Measurements from ENCODE around the gene ZNF865. TPM values are rescaled to one million over a fixed set of nuclear protein-coding genes. Genes with fewer than 3 reads are reported as not detected.

The ZNF865 gene
- total RNA-seq, 2 donors from 2014 or later = 11.2 to 11.4 TPM

DNA sequence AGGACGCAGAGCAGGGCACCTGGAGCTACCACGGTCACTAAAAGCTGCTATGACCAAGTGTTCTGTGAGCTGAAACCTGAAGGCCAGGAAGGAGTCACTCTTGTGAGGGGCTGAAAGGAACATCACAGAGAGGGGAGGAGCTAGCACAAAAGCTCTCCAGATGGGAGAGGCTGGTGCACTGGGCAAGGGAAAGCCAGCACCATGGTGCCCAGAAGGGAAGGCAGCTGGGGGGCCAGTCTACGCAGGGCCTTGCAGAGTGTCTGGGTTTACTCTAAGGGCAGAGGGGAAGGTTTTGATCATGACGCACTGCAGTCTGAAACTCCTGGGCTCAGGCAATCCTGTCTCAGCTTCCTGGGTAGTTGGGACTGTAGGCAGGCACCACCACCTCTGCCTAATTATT is 31.3 kb downstream of the ZNF865 start:
- Histone ChIP-seq H3K36me3 (no peaks in the 10 kb centered on the region), H3K27ac (no peak overlapping the region), H3K9me3 (no peaks in the 10 kb centered on the region), H3K4me1 (peaks cover 0 to 52% of the 10 kb centered on the region in 2 donors), H3K4me3 (no peak overlapping the region), H3K27me3 (no peaks in the 10 kb centered on the region)
- no peak for DNase-seq (ENCODE audit: low spot score)
- TF ChIP-seq CTCF (IDR thresholded peaks at IDR 0.05) = no peak

DNA sequence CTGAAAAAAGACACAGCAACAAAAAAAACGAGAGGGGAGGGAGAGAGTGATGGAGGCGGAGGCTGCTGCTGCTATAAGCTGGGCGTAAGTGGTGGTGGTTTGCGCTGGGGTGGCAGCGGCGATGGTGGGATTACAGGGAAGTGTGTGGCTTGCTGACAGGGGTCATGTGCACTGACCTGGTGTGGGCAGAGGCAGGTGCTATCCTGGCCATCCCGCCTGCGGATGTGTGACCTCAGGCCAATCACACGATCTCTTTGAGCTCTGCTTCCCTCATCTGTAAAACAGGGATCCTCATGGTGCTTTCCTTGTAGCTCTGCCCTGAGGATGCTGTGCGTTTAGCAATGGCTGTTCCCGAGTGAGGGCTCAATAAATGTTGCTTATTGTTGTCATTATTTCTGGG is 32.1 kb downstream of the ZNF865 start:
- H3K9me3 ChIP-seq = no peaks in the 10 kb centered on the region
- H3K4me3 ChIP-seq = no peak overlapping the region
- H3K27me3 ChIP-seq = no peaks in the 10 kb centered on the region
- H3K4me1 ChIP-seq = peaks cover 0 to 61% of the 10 kb centered on the region in 2 donors
- DNase-seq (ENCODE audit: low spot score) = no peak
- H3K27ac ChIP-seq = no peak overlapping the region
- H3K36me3 ChIP-seq = no peaks in the 10 kb centered on the region
- no peak for TF ChIP-seq CTCF (IDR thresholded peaks at IDR 0.05)

GRCh38 chr19:55638864-55639359 is 33.5 kb downstream of the ZNF865 start:
- H3K27me3 ChIP-seq = no peaks in the 10 kb centered on the region
- no peak overlapping the region for H3K4me3 ChIP-seq
- no peaks in the 10 kb centered on the region for H3K36me3 ChIP-seq
- H3K4me1 ChIP-seq = peaks cover 0 to 70% of the 10 kb centered on the region in 2 donors
- DNase-seq (ENCODE audit: low spot score) = no peak
- no peaks in the 10 kb centered on the region for H3K9me3 ChIP-seq
- TF ChIP-seq CTCF (IDR thresholded peaks at IDR 0.05) = peak in 1 of 2 donors; percentile 29
- H3K27ac ChIP-seq = no peak overlapping the region

DNA sequence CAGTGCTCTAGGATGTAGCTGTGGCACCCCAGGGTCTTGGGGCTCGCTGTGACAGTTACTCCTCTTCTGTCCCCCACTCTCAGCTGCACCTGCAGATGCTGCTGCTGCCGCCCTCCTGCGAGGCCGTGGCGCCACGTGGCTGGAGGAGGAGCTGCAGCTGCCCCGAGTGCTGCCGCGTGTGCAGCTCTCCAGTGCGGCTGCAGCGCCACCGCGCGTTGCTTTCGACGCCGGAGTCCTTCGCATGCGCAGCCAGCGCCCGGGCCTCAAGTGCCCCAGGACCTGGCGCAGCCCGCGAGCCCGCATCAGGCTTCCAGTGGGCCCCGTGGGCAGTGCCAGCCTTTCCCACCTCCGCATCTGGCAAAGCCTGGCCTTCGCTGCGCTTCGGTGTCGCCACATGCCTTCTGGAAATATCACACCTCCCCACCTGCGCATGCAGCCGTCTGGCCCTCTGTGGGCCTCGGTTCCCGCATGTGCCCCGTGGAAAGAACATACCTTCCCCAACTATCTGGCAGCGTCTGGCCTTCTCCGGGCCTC is 34.7 kb downstream of the ZNF865 start:
- H3K9me3 ChIP-seq = no peaks in the 10 kb centered on the region
- H3K27me3 ChIP-seq = no peaks in the 10 kb centered on the region
- H3K4me1 ChIP-seq = peaks cover 0 to 78% of the 10 kb centered on the region in 2 donors
- H3K4me3 ChIP-seq = peak overlapping the region; percentile 85 to 97
- TF ChIP-seq CTCF (IDR thresholded peaks at IDR 0.05) = peak in 1 of 2 donors; percentile 66
- H3K27ac ChIP-seq = peak overlapping the region; percentile 94 to 97
- DNase-seq (ENCODE audit: low spot score) = no peak
- peaks cover 4% of the 10 kb centered on the region for H3K36me3 ChIP-seq

GRCh38 chr19:55640577-55641425 is 35.4 kb downstream of the ZNF865 start, which contains the start of gene ZNF580:
Gene ZNF580, plus strand, starts transcription at chr19:55641002. Its CDS starts 1,507 bp downstream, at chr19:55642509.
- TF ChIP-seq CTCF (IDR thresholded peaks at IDR 0.05) = no peak
- Histone ChIP-seq H3K4me1 (peaks cover 0 to 77% of the 10 kb centered on the region in 2 donors), H3K27me3 (no peaks in the 10 kb centered on the region), H3K4me3 (peak within 1 kb of the TSS; percentile 85 to 97), H3K36me3 (peaks cover 11% of the 10 kb centered on the region), H3K9me3 (no peaks in the 10 kb centered on the region), H3K27ac (peak within 1 kb of the TSS; percentile 94 to 97)
- DNase-seq (ENCODE audit: low spot score) = no peak
